ENCODE results near the gene CBX6.
A peak's percentile ranks its signal among the peaks of the same experiment; 100 is the strongest.

CBX6 gene

DNA sequence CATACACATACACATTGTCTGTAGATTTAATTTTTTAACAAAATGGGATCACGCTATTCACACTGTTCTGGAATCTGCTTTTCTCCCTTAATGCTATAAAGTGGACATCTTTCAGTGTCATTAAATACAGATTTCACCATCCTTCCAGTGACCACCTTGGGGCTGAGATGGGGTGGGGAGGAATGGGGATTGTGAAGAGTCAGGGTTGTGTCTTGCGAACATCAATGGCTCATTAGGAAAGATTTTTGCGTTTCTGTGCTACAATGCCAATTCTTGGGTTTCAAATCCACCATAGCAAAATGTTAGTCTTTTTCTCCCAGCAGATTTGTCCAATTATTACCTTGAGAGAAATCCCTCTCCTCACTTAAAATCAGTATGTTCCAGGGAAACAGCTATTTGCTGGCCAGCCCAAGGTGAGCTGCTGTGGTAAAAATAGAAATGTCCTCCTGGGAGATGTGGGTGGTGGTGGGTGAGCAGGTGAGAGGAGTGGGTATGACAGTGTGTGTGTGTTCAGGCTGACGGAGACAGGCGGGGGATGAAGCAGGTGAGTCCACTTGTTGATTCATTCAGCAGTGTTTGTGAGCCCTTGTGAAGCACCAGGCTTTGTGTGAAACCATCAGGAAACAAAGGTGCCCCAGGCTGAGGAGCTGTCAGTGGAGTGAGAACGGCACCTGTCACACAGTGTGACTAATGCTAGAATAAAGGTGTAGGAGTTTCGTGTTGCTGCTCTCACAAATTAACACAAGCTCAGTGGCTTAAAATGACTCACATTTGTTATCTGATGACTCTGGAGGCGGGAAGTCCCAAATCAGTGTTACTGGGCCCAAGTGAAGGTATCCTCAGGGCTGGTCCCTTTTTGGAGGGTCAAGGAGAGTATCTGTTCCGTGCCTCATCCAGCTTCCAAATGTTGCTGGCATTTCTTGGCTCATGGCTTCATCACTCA lies 1.7 kb upstream of the CBX6 start:
- DNase-seq (ENCODE audit: low read depth, low spot score), result peak; percentile 51

DNA sequence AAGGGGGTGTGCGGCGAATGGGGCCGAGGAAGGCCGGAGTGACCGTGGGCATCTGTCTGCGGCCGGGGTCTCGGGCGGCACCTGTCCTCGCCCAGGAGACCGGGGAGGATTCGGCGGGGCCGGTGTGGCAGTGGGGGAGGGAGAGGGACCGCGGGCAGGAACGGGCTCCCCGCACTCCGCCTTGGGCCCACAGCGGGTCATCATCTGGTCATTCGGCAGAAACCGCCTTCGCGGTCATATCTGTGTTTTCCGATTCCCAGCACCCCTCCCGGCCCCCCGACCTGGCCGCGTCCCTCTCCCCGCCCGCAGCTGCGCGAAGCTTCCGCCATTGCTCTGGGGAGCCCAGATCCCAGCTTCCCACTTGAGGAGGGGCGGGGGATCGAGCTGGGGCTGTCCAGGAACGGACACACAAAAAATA lies 824 bp upstream of the CBX6 start:
- no peak for DNase-seq (ENCODE audit: low read depth, low spot score)

DNA sequence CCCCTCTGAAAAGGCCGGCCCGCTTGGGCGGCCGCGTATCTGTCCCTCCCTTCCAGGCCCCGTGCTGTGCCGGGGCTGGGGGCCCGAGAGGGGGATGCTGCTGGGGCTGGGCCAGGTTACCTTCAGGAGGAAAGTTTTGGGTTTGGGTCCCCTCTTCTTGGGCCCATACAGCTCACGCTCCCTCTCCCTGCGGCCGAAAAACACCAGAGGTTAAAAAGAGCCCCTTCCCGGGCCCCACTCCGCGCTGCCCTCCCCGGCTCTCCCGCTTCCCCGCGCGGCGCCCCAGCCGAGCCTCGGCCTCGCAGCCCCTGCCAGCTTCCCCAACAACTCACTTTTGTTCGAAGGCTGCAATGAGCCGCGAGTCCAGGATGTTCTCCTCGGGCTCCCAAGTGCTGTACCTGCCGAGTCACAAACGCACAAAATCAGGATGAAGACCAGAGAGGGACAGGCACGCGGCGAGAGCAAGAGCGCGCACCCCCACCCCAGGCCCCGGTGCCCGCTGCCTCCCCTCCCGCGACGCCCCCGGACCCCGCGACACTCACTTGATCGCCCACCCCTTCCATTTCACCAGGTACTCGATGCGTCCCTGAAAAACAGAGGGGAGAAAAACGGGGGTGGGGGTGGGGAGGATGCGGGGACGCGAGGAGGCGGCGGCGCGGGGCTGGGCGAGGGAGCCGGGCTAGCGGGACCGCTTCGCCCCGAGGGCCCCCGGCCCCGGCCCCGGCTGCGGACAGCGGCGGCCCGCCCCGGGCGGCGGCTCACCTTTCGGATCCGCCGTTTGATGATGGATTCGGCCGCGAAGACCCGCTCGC lies 450 bp downstream of the CBX6 start:
- DNase-seq (ENCODE audit: low read depth, low spot score), result no peak

DNA sequence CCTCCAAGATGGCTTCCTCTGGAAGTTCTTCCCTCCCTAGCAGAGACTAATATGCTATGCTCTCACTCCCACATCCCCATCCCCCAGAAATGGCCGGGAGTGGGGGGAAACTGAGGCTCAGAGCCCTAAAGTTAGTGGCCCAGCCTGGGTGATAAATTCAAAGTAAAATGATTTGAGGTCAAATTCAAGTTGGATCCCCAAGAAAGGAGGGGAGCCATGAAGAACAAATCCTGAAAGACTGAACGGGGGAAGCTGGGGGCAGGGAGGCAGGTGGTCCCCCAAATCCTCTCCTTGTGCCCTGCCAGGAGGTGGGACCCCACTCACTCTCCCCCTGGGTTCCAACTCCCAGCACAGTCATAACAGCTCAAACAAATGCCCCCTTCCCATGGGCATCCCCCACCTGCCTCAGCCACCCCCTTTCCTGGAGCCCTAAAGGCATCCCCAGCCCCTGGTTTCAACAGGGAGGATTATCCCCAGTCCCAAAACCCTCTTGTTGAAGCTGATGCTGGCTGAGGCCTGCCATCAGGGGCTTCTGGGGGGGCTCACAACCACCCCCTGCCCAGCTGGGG lies 1.1 kb downstream of the CBX6 start:
- no peak for DNase-seq (ENCODE audit: low read depth, low spot score)

DNA sequence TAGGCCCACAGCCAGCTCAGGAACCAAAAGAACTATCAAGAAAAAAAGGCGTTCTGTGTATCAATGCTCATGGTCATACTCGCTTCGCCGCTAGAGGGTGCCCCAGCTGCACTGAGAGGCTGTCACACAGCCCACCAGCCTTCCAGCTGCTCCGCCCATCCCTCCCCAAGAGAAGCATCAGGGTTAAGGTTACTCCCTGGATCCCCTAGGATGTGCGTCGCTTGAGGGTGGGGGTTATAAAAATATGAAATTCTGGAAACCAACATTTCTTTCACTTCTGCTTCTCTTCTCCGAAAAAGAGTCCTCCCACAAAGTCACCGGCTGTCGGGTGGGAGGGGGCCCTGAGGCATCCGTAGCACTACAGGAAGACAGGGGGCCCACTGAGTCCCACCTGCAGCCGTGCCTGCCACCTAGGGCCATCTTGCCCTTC lies 1.7 kb downstream of the CBX6 start:
- peak; percentile 85 for DNase-seq (ENCODE audit: low read depth, low spot score)

DNA sequence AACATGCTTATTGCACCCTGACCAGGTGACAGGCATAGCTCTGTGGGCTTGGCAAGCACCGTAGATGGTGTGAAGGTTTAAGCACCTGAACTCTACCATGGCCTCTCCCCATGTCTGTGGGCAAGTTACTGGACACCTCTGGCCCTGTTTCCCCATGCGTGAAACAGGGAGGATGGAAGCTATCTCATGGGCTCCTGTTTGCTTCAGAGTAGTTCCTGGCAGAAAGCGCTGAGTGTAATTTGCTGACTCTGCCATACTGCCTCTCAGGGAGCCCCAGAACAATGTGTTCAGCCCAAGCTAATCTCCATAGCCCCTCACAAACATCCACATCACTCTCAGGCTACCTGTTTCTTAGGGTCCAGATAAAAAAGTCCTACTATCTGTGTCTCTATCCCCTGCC lies 2.4 kb downstream of the CBX6 start:
- DNase-seq (ENCODE audit: low read depth, low spot score), result no peak

DNA sequence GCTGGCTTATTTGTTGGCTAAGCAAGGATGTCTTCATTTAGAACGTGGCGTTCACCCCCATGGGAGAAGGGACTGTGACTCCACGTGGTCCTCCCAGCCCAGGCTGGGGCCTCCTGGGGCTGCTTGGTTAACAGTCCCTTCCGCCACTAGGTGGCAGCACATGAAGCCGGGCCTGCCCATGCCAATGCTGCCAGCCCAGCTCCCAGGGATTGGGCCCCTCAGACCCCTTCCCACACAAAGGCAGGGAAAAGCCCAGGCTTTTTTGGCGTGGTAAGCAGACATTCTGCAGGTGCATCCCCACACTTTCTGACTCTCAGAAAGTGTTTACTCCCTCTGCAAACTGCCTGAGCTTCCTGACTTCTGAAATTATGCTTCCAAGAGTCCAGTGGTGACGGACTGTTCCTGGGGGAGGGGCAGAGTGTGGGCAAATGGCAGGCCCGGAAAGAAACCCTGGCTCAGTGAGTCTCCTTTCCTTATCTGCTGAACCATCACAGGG lies 3.1 kb downstream of the CBX6 start:
- peak; percentile 83 for DNase-seq (ENCODE audit: low read depth, low spot score)

DNA sequence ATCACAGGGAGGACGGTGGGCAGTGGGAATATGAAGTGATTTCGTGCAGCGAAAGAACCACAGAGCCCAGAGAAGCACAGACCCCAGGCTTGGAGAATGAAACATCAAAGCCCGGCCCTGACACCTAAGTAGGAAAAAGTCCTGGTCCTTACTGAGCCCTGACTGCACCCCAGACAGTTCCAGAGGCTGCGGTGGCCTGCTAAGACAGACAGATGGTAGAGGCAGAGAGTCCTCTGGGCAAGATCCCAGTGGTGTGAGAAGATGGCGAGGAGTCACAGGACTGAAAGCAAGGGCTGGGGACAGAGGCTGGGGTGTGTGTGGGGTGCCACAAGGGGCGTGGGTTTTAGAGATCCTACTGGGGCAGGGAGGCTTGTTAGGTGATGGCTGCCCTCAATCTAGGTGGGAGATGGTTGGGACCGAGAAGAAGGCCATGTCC lies 3.7 kb downstream of the CBX6 start:
- DNase-seq (ENCODE audit: low read depth, low spot score), result no peak

DNA sequence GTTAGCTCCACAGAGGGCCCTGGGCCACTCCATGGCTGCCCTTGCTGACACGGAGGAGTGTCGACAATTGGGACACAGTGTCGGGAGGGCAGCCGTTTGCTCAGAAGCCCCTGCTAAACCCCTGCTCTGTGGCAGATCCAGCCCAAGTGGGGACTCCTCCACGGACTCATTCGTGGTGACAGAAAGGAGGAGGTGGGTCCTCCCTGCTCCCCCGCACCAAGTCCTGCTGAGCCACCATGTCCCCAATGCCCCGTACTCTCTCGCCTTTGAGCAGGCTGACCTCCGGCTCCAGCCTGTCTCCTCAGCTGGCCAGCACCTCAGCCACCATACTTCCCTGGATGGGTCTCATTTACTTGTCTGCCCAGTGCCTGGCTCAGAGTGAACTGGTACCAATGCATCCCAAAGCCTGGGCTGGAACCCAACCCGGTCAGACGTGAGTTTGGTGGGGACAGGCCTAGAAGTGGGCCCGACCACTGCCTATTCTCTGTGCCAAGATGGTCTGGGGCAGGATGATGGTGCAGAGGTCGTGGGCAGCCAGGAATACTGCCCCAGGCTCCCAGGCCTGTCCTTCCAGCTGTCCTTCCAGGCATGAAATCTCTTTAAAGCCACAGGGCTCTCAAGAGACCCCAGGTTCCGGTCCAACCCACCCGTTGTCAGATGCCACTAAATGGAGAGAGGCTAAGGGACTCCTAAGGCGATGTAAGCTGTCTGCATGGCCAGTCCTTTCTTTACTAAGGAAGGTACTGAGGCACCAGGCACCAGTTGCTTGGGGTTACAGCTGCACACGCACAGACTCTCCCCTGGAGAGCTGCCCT lies 4.3 kb downstream of the CBX6 start:
- no peak for DNase-seq (ENCODE audit: low read depth, low spot score)

DNA sequence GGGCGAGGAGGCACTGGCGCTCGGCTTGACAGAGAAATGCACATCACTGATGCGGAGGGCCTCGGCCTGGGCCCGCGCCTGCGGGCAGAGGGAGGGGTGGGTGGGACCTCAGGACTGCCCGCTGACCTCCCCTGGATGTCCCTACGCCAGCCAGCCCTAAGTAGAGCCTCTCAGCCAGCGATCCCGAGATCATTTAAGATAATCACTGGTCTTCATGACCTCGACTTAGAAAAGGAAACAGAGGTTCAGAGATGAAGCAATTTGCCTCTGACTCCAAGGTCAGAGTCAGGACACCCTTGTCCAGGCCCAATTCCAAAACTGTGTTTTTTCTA lies 4.9 kb downstream of the CBX6 start:
- DNase-seq (ENCODE audit: low read depth, low spot score), result no peak

DNA sequence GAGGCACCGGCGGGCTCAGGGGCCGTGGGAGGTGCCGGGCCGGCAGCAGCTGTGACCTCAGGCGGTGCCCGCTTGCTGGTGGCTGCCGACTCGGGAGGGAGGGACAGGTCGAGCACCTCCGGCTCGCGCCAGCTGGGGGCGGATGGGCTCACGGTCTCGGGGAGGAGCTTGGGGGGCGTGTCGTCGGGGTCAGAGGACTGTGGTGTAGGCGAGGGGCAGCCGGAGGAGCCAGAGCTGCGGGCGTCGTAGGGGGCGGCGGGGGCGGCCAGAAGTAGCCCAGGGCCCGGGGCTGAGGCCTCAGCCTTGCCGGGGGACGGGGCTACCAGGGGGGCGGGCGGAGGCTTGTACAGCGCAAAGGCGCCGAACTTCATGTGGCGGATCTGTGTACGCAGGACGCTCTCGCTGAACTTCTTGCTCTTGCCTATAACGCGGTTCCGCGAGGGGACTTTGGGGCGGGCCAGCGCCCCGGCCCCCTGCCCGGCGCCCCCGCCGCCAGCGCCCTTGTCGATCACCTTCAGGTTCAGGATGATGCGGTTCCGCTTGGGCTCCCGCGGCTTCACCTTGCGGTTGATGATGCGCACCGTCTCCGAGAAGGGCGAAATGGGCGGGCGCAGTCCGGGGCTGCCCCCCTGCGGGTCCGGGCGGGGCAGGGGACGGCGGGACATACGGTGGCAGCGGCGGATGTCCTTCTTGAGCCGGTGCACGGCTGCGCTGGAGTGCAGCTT lies 5.5 kb downstream of the CBX6 start:
- DNase-seq (ENCODE audit: low read depth, low spot score), result peak; percentile 83

DNA sequence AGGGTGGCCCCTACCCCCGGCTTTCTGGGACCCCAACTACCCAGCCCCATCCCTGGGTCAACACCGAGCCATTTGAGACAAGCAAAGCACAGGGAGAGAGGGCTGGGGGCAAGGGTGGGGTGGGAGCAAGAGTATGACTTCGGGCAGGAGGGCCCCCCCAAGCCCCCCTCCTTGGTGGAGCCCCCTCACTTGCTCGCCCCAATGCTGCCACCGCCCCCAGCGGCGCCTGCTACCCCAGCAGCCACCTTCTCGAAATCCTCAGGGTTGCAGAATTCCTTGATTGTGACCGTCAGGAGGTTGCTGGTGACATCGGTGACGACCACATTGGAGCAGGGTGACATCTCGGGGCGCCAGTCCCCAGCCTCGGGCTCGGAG lies 6.0 kb downstream of the CBX6 start:
- no peak for DNase-seq (ENCODE audit: low read depth, low spot score)

DNA sequence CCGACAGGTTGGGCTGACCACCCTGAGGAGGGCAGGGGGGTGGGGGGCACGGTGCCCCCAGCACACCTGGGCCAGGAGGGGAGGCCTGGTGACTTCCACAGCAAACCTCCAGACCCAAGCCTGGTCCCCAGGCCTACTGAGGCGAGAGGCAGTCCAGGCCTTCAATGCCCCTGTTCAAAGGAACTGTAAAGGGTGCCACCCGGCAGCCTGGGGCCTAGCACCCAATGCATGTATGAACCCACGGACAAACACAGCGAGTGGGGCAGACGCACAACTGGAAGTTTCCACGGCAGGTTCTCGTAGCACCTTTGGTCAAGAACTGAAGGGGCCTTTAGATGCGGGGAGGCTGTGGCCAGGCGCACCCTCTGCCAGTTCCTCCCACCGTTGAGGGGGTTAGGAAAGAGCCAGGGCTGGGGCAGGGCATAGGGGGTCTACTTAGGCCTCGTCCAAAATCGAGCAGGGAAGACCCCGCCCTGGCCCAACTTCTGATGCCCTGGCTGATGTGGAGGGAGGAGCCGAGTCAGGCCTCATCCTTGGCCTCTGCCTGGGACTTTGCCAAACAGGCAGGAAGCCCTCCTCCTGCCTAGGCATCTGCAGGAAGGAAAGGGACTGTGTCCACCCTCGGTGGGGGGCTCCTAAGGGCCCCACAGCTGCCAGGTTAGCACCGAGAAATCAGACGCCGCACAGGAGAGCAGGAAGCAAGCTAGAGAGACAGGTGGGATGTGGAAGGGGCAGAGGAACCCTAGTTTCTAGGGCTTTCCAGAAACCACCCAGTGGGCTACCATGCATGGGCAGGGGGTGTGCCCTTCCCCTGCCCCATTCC lies 6.6 kb downstream of the CBX6 start:
- DNase-seq (ENCODE audit: low read depth, low spot score), result no peak

DNA sequence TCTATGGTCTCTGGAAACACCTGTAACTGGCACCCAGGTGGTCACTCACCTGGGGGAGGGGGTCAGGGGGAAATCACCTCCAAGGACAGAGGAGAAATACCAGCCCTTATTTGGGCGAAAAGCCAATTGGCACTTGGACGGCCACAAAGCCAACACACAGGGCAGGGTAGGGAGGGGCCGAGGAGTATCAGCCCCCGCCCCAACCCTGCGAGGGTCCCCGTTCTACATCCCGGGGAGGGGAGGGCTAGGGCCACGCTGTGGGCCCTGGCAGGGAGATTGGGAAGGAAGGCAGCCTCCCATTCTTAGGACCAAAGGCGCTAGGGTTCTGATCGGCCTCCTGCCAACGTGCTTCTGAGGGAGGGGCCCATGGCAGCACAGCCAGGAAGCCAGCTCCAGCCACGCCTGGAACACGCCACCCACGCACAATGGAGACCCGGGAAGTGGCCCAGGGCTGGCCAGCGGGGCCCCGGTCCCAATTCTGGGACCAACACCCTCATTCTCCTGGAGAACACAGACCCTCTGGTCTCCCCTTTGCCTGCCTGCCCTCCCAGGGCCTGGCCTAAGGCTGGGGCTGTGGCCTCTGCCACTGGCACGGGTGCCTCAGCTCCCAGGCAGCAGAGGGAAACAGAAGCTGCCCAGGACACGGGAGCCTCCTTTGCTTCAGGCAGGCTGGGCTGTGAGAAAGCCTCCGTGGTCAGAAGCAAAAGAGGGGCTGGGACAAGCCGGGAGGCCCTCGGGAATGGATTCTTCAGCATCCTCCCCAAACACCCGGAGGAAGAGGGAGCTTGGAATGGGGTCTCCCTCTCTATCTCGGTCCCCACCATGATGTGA lies 7.4 kb downstream of the CBX6 start:
- no peak for DNase-seq (ENCODE audit: low read depth, low spot score)

DNA sequence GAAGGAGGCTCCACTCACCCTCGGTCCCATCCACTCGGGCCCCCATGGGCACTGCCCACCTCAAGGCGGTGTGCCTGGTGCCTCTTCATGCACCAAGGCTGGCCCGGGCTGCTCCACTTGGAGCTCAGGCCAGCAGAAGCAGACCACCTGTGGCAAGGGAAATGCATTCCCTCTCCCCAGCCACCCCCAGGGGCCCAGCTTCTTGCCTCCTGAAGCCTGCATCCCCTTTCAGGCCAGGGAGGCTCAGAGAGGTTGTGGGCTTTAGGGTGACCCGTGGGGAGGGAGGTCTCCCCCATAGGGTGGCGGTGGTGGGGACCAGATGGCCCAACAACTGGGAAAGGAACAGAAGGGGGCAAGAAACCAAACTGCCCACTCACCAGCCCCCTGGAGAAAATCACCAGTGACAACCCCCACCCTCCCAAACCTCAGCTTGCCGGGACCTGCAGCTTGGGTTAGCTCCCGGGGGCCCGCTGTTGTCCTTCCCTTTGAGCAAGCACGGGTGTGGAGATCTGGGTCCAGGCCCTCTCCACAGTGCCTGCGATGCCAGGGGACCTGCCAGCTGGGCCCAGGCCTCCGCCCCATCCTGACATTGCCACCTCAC lies 8.4 kb downstream of the CBX6 start:
- DNase-seq (ENCODE audit: low read depth, low spot score), result no peak

DNA sequence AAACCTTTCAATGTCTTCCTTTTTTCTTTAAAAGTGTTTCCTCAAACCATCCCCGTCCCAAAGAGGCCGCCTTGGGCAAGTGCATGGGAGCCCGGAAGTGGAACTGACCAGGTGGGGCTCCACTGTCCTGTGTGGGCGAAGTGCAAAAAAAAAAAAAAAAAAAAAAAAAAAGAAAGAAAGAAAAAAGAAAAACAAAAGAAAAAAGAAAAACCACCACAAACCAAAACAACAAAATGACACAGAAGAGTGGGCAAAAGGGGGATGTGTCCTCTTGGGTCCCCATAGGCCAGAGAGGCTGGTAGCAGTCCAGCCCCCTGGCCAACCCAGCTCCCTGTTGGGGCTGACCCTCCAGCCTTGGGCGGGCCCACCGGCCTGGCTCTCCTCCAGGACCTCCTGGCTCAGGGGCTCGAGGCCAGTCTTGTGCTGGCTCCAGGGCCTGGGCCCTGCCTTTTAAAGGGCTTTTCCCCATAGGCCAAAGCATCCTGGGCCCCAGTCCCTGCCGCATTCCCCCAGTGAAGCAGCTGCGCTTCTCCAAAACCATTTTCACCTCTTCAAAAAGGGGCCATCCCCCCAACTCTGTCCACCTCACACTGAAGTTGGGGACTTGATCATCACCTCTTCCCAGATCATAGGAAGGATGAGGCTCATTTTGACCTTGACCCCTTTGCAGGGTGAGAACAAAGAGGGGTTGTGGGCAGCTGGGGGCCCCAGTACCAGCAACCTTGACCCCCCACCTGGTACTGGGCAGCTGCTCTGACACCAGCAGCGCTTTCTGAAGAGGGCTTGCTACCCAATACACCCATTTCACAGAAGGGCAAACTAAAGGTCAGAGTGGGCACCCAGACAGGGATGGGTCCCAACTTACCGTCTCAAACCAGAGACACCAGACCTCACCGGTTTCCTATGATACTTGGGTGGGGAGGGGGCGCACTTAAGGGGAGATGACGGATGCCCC lies 9.4 kb downstream of the CBX6 start:
- DNase-seq (ENCODE audit: low read depth, low spot score), result no peak

DNA sequence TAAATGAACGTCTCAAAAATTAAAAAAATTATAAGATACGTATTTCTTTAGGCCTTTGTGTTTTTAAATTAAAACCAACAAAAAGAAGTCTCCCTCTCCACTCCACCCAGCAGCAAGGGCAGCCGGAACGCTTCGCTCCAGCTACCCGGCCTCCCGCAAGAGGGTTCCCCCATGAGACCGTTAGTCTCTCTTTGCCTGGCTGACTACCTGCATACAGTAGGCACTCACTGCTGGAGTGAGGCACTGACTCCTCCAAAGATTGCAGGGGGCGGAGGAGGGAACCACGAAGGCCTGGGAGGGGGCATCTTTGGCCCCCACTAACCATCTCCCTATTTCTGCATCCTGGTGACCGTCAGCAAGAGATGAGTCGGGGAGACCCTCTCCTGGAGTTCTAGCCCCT lies 10.1 kb downstream of the CBX6 start:
- DNase-seq (ENCODE audit: low read depth, low spot score), result no peak
